ENCODE results near the gene EXT2. TPM values are rescaled to one million over a fixed set of nuclear protein-coding genes. Genes with fewer than 3 reads are reported as not detected.

Gene EXT2
- total and polyA plus RNA-seq, 2 experiments from 2014 or later: 15.9 to 48.6 TPM

- TF ChIP-seq ZNF462 (CRISPR knock-in tag; IDR thresholded peaks at IDR 0.05) (no peak), ZNF331 (CRISPR knock-in tag; IDR thresholded peaks at IDR 0.05; ENCODE audit: low read depth) (no peak), POLR2AphosphoS5 (IDR thresholded peaks at IDR 0.05; ENCODE audit: low read depth) (no peak), REST (IDR thresholded peaks at IDR 0.05; ENCODE audit: unreplicated experiment) (no peak), EZH2 (IDR thresholded peaks at IDR 0.05; ENCODE audit: low read depth, unreplicated experiment) (no peak)
Measured at GRCh38 chr11:44057340-44057739, 38.1 kb upstream of the EXT2 start (continued).

GRCh38 chr11:44058275-44058674 lies 37.2 kb upstream of the EXT2 start:
- Histone ChIP-seq H3K27me3 (ENCODE audit: insufficient read depth) (no peaks in the 10 kb centered on the region), H3F3A (replicated peaks; ENCODE audit: low read depth) (no peaks in the 10 kb centered on the region), H3K9me2 (ENCODE audit: insufficient read depth) (0 out of 2 replicates have a peak, but pooled peaks cover 6% of the 10 kb centered on the region), H2AFZ (no peak overlapping the region), H3K4me2 (no peak overlapping the region), H3K4me1 (ENCODE audit: insufficient read depth) (no peaks in the 10 kb centered on the region), H3K4me3 (no peak overlapping the region), H3K36me3 (ENCODE audit: insufficient read depth) (no peaks in the 10 kb centered on the region), H3K27ac (ENCODE audit: low read depth) (no peak overlapping the region), H4K20me1 (replicated peaks; ENCODE audit: insufficient read depth) (no peaks in the 10 kb centered on the region), H3K79me2 (replicated peaks; ENCODE audit: insufficient read depth) (no peaks in the 10 kb centered on the region)
- H3K27ac Mint-ChIP-seq: no peak overlapping the region
- no peaks in the 10 kb centered on the region for H3K9me3 Mint-ChIP-seq
- H3K27me3 Mint-ChIP-seq (ENCODE audit: insufficient read depth, low read depth, poor library complexity): peaks cover 2% of the 10 kb centered on the region
- peaks cover 8% of the 10 kb centered on the region for H3K4me1 Mint-ChIP-seq
- DNase-seq (ENCODE audit: low spot score): no peak
- no peaks in the 10 kb centered on the region for H3K36me3 Mint-ChIP-seq (ENCODE audit: low read depth)
- no peak for ATAC-seq
- no peak for TF ChIP-seq NANOG (IDR thresholded peaks at IDR 0.05; ENCODE audit: borderline replicate concordance)
- H3K4me3 Mint-ChIP-seq: no peak overlapping the region
